Endometrium (tissue), 2 donors: Measurements from ENCODE around the gene SELENOV.

Experiments used
- FAIRE-seq: peaks from 2 replicates; lab custom pipeline; 2012; peaks lifted over from hg19 to GRCh38; lab: Jason Lieb, UNC
- donor health status: control.
- donor health status: control.

The SELENOV gene

DNA sequence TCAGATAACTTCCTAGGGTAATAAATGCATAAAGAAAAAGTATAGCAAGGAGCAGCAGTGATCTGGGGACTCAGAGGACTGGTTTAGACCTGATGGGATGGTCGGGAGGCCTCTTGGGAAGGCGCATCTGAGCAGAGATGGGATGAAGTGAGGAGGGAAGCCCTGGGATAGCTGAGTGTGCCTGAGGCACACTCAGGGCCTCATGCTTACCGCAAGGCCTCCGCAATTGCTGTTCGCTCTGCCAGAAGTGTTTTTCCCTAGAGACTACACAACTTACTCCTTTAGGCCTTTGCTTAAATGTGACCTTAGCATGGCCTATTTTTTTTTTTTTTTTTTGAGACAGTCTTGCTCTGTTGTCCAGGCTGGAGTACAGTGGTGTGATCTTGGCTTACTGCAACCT lies 20.3 kb upstream of the SELENOV start:
- no peak for FAIRE-seq

DNA sequence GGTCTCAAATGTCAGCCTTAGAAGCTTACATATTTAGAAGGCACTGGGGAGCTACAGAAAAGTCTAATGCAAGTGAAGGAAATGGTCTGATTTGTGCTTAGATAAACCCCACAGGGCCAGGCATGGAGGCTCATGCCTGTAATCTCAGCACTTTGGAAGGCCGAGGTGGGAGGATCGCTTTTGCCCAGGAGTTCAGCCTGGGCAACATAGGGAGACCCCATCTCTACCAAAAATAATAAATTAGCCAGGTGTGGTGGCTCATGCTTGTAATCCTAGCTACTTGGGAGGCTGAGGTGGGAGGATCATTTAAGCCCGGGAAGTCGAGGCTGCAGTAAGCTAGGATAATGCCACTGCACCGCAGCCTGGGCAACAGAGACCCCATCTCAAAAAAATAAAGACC lies 18.9 kb upstream of the SELENOV start:
- FAIRE-seq, result no peak

DNA sequence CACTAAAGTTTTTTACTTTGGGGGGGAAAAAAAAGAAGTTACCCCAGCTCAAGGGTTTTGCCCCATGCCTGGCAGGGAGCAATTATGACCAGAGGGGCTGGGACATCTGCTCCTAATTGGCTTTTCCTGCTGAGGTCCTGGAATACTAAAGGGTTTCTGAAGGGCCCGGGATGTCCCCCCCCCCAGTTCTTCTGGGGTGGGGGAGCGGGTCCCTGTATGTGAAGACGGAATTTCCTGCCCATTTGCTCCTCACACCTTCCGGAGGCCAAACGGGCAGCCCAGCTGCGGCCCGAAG lies 17.3 kb upstream of the SELENOV start:
- no peak for FAIRE-seq

DNA sequence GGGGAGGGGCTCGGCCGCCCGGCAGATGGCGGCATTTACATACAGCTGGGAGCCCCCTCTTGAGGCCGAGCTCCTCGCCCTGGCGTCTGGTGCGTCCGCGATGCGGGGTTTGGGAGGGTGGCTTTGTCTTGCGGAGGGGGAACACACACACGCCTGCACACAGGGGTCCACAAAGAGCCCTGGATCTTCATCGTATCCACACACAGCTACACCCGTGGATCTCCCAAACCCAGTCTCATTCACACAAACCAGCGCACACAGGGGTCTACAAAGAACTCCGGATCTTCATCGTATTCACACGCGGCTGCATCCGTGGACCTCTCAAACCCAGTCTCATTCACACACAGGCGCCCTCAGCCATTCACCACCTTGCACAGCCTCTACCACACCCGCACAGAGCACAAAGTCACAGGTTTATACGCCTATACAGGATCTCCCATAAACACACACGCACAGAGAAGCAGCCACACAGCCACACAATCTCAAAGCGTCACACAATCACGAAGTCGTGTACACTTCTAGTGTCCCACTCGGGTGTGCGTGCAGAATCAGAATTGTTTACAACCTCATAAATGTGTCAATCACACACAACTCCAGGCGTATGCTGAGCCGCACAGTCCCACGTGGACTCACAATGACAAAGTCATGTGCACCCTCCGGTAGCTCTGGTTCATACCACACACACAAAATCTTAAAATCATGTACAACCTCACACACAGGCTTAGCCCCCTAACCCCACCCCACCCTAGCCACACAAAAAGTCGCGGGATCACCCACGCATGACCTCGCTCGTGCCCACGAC lies 16.7 kb upstream of the SELENOV start:
- no peak for FAIRE-seq

DNA sequence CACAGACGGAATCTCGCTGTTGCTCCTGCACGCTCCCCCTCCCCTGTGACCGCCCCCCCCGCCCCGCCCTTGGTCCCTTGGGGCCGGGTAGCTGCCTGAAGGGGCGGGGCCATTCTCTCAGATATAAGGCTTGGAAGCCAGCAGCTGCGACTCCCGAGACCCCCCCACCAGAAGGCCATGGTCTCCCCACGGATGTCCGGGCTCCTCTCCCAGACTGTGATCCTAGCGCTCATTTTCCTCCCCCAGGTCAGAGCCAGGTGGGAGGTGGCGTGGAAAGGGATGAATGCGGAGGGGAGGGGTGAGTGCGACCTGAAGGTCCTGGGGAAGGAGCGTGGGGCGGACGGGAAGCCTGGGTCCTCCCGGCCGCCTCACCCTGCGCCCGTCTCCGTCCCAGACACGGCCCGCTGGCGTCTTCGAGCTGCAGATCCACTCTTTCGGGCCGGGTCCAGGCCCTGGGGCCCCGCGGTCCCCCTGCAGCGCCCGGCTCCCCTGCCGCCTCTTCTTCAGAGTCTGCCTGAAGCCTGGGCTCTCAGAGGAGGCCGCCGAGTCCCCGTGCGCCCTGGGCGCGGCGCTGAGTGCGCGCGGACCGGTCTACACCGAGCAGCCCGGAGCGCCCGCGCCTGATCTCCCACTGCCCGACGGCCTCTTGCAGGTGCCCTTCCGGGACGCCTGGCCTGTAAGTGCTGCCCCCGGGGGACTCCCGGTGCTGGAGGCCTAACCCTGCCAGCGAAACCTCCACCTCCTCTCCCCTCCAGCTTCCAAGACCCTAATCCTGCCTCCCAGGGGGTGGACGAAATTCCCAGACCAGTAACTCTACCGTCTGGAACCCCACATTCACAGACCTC lies 15.9 kb upstream of the SELENOV start, which contains the start of gene DLL3:
DLL3 (plus strand) TSS at position 150 of the 845 bp plus-strand sequence; CDS start at position 178, 28 bp downstream.
- FAIRE-seq, result no peak

DNA sequence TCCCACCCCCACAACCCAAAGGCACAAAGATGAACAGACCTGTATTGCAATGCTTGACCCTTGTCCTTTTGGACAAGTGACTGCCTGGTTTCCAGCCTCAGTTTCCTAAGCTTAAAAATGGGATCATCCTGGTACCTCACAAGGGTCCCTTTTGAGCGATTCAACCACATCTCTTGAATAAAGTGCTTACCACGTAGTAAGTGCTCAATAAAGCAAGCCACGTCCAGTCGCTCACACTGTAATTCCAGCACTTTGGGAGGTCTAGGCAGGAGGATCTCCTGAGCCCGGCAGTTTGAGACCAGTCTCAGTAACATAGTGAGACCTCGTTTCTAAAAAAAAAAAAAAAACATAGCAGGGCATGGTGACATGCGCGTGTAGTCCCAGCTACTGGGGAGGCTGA lies 15.0 kb upstream of the SELENOV start:
- no peak for FAIRE-seq

DNA sequence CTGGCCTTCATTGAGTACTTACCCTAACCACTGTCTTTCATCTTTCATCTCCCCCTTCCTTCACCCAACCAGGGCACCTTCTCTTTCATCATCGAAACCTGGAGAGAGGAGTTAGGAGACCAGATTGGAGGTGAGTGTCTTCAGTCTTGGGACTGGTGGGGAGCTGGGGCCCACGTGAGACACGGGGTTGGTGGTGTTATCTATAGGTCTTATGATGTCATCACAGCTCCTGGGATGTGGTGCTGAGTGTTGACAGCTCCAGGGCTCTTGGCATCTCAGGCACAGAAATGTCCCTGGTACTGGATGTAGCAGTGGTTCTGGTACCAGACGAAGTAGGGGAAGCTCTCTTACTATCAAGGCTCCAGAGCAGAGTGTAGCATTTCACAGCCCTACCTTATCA lies 14.4 kb upstream of the SELENOV start:
- FAIRE-seq, result no peak

DNA sequence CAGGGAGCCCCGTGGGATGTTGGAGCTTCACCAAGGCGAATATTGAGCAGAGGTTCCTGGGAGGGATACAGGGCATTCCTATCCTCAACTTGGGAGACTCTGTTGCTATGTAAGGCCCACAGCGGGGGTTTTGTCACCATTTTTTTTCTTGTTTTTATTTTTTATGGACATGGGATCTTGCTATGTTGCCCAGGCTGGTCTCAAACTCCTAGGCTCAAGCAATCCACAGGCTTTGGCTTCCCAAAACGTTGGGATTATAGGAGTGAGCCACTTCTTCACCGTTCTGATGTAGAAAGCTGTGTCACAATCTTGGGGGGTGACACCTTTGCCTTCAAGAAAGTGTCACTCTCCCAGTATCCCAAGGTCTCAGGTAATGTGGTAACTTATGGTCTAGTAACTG lies 13.6 kb upstream of the SELENOV start:
- FAIRE-seq, result no peak

DNA sequence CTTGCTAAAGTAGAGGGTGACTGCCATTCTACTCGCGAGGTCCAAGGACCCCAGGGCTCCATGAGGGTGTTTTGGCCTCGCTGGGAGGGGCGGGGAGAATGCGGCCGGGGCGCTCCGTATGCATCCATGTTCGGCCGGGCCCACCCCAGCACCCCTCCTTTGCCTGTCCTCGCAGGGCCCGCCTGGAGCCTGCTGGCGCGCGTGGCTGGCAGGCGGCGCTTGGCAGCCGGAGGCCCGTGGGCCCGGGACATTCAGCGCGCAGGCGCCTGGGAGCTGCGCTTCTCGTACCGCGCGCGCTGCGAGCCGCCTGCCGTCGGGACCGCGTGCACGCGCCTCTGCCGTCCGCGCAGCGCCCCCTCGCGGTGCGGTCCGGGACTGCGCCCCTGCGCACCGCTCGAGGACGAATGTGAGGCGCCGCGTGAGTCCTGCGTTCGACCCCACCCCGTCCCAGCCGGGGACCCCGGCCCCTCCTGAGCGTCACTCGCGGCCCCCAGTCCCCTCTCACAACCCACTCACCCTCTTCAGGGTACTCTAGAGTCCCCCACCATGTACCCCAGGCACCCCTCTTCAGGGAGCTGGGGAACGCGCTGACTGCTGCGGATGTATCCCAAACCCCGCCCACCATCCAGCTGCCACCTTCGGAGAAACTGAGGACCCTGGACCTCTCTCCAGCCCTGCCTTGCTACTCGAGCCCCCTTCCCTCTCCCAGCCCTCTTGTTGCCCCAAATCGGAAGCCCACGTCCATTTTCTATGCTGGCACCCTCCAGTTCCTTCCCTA lies 12.1 kb upstream of the SELENOV start:
- no peak for FAIRE-seq

DNA sequence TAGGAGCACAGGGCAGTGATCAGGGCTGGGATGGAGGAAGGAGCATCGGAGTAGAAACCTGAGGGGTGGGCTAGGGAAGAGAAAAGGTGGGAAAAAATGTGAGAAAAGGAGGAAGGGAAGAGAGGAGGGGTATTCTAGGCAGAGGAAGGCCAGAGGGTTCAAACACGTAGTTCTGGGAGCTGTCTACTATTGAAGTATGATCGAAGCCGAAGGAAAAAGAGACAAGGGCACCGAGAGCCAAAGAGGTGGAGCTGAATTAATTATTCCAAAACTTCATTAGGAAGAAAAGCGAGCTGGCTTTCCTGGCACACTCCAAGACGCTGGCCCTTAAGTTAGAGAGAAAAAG lies 8.4 kb upstream of the SELENOV start:
- FAIRE-seq, result no peak

DNA sequence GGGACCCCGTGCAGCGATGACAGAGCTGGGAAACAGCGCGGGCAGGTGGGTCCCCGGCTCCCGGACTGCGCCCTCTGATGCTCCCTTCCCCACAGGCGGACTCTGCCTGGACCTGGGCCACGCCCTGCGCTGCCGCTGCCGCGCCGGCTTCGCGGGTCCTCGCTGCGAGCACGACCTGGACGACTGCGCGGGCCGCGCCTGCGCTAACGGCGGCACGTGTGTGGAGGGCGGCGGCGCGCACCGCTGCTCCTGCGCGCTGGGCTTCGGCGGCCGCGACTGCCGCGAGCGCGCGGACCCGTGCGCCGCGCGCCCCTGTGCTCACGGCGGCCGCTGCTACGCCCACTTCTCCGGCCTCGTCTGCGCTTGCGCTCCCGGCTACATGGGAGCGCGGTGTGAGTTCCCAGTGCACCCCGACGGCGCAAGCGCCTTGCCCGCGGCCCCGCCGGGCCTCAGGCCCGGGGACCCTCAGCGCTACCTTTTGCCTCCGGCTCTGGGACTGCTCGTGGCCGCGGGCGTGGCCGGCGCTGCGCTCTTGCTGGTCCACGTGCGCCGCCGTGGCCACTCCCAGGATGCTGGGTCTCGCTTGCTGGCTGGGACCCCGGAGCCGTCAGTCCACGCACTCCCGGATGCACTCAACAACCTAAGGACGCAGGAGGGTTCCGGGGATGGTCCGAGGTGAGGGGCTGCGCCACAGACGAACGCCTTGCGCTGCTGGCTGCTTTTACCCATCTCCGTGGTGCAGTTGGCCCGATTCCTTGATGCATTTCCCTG lies 7.8 kb upstream of the SELENOV start:
- no peak for FAIRE-seq

DNA sequence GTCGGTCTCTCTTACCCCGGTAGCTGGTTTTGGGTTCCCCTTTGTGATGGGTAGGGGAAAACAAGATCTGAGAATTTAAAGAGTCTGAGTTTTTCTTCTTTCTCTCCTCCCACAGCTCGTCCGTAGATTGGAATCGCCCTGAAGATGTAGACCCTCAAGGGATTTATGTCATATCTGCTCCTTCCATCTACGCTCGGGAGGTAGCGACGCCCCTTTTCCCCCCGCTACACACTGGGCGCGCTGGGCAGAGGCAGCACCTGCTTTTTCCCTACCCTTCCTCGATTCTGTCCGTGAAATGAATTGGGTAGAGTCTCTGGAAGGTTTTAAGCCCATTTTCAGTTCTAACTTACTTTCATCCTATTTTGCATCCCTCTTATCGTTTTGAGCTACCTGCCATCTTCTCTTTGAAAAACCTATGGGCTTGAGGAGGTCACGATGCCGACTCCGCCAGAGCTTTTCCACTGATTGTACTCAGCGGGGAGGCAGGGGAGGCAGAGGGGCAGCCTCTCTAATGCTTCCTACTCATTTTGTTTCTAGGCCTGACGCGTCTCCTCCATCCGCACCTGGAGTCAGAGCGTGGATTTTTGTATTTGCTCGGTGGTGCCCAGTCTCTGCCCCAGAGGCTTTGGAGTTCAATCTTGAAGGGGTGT lies 7.1 kb upstream of the SELENOV start:
- no peak for FAIRE-seq

DNA sequence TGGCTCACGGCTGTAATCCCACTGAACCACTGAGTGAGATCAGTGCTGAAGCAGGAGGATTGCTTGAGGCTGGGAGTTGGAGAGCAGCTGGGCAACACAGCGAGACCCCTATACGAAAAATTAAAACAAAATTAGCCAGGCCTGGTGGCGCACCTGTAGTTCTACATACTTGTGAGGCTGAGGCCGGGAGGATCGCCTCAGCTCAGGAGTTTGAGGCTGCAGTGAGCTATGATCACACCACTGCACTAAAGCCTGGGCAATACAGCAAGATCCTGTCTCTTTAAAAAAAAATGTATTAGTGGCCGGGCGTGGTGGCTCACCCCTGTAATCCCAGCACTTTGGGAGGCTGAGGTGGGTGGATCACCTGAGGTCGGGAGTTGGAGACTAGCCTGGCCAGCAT lies 6.3 kb upstream of the SELENOV start:
- FAIRE-seq, result no peak

DNA sequence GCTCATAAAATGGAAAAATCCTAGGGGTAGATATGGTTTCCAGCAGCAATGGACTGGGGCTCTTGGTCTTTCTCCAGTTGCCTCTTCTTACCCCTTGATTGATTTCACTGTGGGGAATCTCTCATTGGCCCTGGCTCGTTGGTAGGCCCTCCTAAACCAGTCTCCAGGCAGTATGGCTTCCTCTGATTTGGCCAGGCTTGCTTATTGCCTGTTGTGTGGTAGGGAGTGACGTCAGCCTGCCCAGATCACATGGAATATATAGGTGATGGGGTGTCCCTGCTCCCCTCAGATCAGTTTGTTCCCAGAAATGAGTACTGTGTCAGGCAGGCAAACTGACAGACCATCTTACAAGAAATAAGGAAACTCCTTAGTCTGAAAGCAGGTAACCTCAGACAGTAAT lies 5.7 kb upstream of the SELENOV start:
- FAIRE-seq, result no peak

DNA sequence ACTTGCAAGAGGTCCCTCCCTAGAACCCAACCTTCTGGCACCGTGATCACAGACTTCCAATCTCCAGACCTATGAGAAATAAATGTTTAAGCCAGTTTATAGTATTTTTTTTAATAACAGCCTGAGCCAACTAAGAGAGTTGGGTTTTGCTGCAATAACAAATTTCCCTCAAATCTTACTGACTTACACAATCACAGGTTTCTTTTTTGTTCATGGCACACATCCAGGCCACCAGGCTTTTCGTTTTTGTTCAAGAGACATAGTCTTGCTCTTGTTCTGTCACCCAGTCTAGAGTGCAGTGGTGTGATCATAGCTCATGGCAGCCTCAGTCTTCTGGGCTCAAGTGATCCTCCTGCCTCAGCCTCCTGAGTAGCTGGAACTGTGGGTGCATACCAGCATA lies 2.0 kb upstream of the SELENOV start:
- FAIRE-seq, result no peak

DNA sequence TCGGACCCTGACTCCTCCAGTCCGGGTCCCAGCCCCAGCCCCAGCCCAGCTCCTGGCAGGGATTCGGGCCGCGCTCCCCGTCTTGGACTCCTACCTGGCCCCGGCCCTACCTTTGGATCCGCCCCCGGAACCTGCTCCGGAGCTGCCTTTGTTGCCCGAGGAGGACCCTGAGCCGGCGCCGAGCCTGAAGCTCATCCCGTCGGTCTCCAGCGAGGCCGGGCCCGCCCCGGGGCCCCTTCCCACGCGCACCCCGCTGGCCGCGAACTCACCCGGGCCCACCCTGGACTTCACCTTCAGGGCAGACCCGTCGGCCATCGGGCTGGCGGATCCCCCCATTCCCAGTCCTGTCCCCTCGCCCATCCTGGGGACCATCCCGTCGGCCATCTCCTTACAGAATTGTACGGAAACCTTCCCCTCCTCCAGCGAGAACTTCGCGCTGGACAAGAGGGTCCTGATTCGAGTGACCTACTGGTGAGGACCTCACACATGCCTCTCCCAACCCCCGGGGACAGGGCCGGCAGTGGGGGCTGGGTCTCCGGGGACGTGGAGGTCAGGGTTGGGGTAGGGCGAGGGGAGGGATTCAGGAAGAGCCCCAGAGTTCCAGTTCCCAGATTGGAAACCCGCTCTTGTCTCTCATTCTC lies 732 bp downstream of the SELENOV start:
- no peak for FAIRE-seq

DNA sequence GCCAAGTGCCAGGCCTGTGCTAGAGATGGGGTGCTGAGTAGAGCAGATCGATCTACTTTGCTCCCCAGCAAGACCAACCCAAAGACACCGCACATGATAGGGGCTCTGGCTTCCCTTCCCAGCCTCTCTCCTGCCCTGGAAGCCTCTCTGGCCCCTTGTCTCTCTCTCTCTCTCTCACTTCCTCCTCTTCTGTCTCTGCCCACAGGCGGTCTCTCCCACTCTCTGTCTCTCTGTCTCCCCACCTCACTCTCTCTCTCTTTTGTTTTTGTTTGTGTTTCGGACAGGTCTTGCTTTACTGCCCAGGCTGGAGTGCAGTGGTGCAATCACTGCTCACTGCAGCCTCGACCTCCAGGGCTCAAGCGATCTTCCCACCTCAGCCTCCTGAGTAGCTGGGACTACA lies 1.3 kb downstream of the SELENOV start:
- FAIRE-seq, result no peak

DNA sequence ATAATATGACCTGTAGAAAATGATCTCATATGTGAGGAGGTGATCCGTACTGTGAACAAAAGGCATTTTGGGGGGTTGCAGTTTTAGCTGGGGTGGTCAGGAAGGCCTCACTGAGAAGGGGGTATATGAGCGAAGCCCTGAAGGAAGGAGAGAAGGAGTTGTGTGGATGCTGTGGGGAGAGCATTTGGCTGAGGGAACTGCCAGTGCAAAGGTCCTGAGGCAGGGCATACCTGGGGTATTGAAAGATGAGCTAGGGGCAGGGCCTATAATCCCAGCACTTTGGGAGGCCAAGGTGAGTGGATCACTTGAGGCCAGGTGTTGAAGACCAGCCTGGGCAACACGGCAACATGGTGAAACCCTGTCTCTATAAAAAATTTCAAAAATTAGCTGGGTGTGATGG lies 2.5 kb downstream of the SELENOV start:
- no peak for FAIRE-seq

DNA sequence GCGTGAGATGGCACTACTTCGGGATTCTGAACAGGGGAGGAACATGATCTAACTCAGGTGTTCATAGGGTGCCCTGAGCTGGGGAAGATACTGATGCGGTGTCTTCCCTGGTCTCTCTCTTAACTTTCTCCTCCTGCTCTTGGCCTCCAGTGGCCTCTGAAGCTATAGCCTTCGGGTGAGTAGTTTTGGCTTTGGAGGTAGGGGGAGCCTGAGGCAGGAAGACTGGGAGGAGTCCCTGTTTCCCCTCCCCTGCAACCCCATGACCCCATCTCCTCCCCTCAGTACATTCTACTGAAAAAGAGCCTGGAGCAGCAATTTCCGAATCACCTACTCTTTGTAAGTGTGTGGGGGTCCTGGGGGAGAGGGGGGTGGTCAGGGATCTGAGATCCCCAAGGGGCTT lies 3.5 kb downstream of the SELENOV start:
- no peak for FAIRE-seq

DNA sequence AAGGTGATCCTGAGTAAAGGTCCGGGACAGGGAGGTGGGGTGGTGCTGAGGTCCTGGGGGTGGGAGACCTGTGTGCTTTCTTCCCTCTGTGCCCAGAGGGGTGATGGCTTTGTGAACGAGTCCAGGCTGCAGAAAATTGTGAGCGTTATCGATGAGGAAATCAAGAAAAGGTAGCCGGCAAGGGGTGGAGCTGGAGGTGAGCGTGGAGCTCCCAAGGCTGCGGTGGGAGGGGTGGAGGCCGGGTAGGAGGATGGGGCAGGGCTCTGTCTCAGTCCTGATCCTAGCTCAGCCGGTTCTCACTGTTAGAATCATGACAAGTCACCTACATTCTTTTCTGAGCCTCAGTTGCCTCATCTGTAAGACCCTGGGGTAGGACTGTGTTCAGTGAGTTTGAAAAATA lies 4.0 kb downstream of the SELENOV start:
- no peak for FAIRE-seq
